Cortex of kidney (tissue), 1 donor: ENCODE data around the gene FIBP.

ENCODE experiments used
- DNase-seq: peaks from one replicate; lab custom pipeline; 2025; lab: John Stamatoyannopoulos, UW

The FIBP gene

GRCh38 chr11:65870706-65871681 lies 17.3 kb downstream of the FIBP start:
- no peak for DNase-seq

- DNase-seq: no peak
These were observed 18.0 kb downstream of the FIBP start for GRCh38 chr11:65870307-65870658.

- DNase-seq: no peak
These were observed 18.5 kb downstream of the FIBP start for GRCh38 chr11:65869643-65870306.

- no peak for DNase-seq
These were observed 19.4 kb downstream of the FIBP start for GRCh38 chr11:65868907-65869306.

GRCh38 chr11:65868076-65868667 lies 20.1 kb downstream of the FIBP start:
- DNase-seq: no peak

- DNase-seq: no peak
These were observed 20.8 kb downstream of the FIBP start for GRCh38 chr11:65867284-65868071.

GRCh38 chr11:65866509-65867283 lies 21.6 kb downstream of the FIBP start:
- no peak for DNase-seq

GRCh38 chr11:65865550-65866172 lies 22.6 kb downstream of the FIBP start:
- no peak for DNase-seq

GRCh38 chr11:65864706-65865471 lies 23.4 kb downstream of the FIBP start:
- DNase-seq: no peak

GRCh38 chr11:65863889-65864705 lies 24.2 kb downstream of the FIBP start:
- DNase-seq: no peak

GRCh38 chr11:65862941-65863888 lies 25.1 kb downstream of the FIBP start:
- DNase-seq: no peak

- no peak for DNase-seq
These were observed 26.0 kb downstream of the FIBP start for GRCh38 chr11:65862191-65862735.

GRCh38 chr11:65861533-65862183 lies 26.6 kb downstream of the FIBP start:
- no peak for DNase-seq

- no peak for DNase-seq
These were observed 27.1 kb downstream of the FIBP start for GRCh38 chr11:65861165-65861505.

- peak; percentile 64 for DNase-seq
These were observed 27.8 kb downstream of the FIBP start, which contains the start of gene MUS81 for GRCh38 chr11:65860278-65861164. Gene MUS81, plus strand, starts transcription at chr11:65860433. Its CDS starts 321 bp downstream, at chr11:65860754.

- no peak for DNase-seq
These were observed 28.4 kb downstream of the FIBP start for GRCh38 chr11:65859812-65860277.
